Central memory CD4-positive, alpha-beta T cell (primary cell): ENCODE results near the gene SLC5A10.
"Not testable (repeated sequence)": the region's sequence is repeated elsewhere in the genome, so short reads cannot be mapped to it uniquely, and the experiment has no call there.

Source experiments
- DNase-seq: peaks from one replicate; pipeline ENCODE4 v3.0.0; 2022

The SLC5A10 gene

GRCh38 chr17:19021011-19021621 lies 69.2 kb downstream of the SLC5A10 start:
- DNase-seq: not testable (repeated sequence)

GRCh38 chr17:19021622-19022083 lies 69.7 kb downstream of the SLC5A10 start:
- no peak for DNase-seq

- DNase-seq: no peak
Observed at GRCh38 chr17:19022128-19022527, 70.2 kb downstream of the SLC5A10 start.

- no peak for DNase-seq
Observed at GRCh38 chr17:19022747-19023146, 70.8 kb downstream of the SLC5A10 start.

GRCh38 chr17:19023209-19023999 lies 71.4 kb downstream of the SLC5A10 start:
- no peak for DNase-seq

GRCh38 chr17:19024101-19025078 lies 72.4 kb downstream of the SLC5A10 start:
- DNase-seq: peak; percentile 17

- DNase-seq: not testable (repeated sequence)
Observed at GRCh38 chr17:19028671-19029070, 76.7 kb downstream of the SLC5A10 start.

- DNase-seq: not testable (repeated sequence)
Observed at GRCh38 chr17:19029740-19030139, 77.8 kb downstream of the SLC5A10 start.

GRCh38 chr17:19030771-19031449 lies 78.9 kb downstream of the SLC5A10 start:
- DNase-seq: not testable (repeated sequence)

- not testable (repeated sequence) for DNase-seq
Observed at GRCh38 chr17:19031729-19032128, 79.8 kb downstream of the SLC5A10 start.

GRCh38 chr17:19032377-19032988 lies 80.5 kb downstream of the SLC5A10 start:
- not testable (repeated sequence) for DNase-seq

- DNase-seq: not testable (repeated sequence)
Observed at GRCh38 chr17:19036186-19036585, 84.2 kb downstream of the SLC5A10 start.

GRCh38 chr17:19037547-19037946 lies 85.6 kb downstream of the SLC5A10 start:
- DNase-seq: not testable (repeated sequence)

GRCh38 chr17:19038007-19038406 lies 86.0 kb downstream of the SLC5A10 start:
- DNase-seq: not testable (repeated sequence)

- not testable (repeated sequence) for DNase-seq
Observed at GRCh38 chr17:19038730-19039129, 86.8 kb downstream of the SLC5A10 start.

- DNase-seq: not testable (repeated sequence)
Observed at GRCh38 chr17:19040350-19040749, 88.4 kb downstream of the SLC5A10 start.

- not testable (repeated sequence) for DNase-seq
Observed at GRCh38 chr17:19041871-19042270, 89.9 kb downstream of the SLC5A10 start.

GRCh38 chr17:19042369-19042768 lies 90.4 kb downstream of the SLC5A10 start:
- not testable (repeated sequence) for DNase-seq

- not testable (repeated sequence) for DNase-seq
Observed at GRCh38 chr17:19043032-19043431, 91.1 kb downstream of the SLC5A10 start.

- not testable (repeated sequence) for DNase-seq
Observed at GRCh38 chr17:19044643-19045042, 92.7 kb downstream of the SLC5A10 start.

- DNase-seq: not testable (repeated sequence)
Observed at GRCh38 chr17:19046782-19047375, 94.9 kb downstream of the SLC5A10 start, which contains the start of gene GRAP. Gene GRAP (minus strand): TSS chr17:19046957. CDS start chr17:19046926, 31 bp downstream.
